Mesendoderm (in vitro differentiated cells): ENCODE data around the gene RFX2.

ENCODE experiments used
- DNase-seq: peaks from one replicate; pipeline ENCODE4 v3.0.0; 2013
- H2AK5ac ChIP-seq: 2 replicates; pipeline ENCODE4 v1.6.1; 2013; ENCODE audit warnings: low read length, inconsistent platforms
- H2BK120ac ChIP-seq: 2 replicates; pipeline ENCODE4 v1.6.1; 2013; ENCODE audit warnings: low read depth, mild to moderate bottlenecking, low read length, moderate library complexity, mixed read lengths
- H2BK15ac ChIP-seq: replicated peaks from 2 replicates; pipeline ENCODE4 v1.6.1; 2013; ENCODE audit warnings: low read depth, mild to moderate bottlenecking, moderate library complexity
- H2BK5ac ChIP-seq: 2 replicates; pipeline ENCODE4 v1.6.1; 2013; ENCODE audit warnings: low read length, inconsistent platforms
- H3K18ac ChIP-seq: 2 replicates; pipeline ENCODE4 v1.6.1; 2013; ENCODE audit warnings: mild to moderate bottlenecking, low read length, mixed read lengths
- H3K23ac ChIP-seq: one replicate; pipeline ENCODE4 v1.6.1; 2013; ENCODE audit warnings: low read length
- H3K27ac ChIP-seq: 2 replicates; pipeline ENCODE4 v1.5.1; 2013; ENCODE audit warnings: low read depth, mild to moderate bottlenecking, inconsistent platforms, low read length, moderate library complexity
- H3K27me3 ChIP-seq: 2 replicates; pipeline ENCODE4 v1.6.1; 2013; ENCODE audit warnings: low read length, control low read depth, mild to moderate bottlenecking, inconsistent platforms; ENCODE audit not compliant: insufficient read depth, poor library complexity
- H3K36me3 ChIP-seq: 2 replicates; pipeline ENCODE4 v1.6.1; 2013; ENCODE audit warnings: low read length, inconsistent platforms; ENCODE audit not compliant: control insufficient read depth, insufficient read depth
- H3K4ac ChIP-seq: one replicate; pipeline ENCODE4 v1.6.1; 2013; ENCODE audit warnings: low read depth, mild to moderate bottlenecking, low read length, moderate library complexity
- H3K4me1 ChIP-seq: 2 replicates; pipeline ENCODE4 v1.6.1; 2013; ENCODE audit warnings: low read depth, low read length, inconsistent platforms; ENCODE audit not compliant: control insufficient read depth
- H3K4me2 ChIP-seq: 2 replicates; pipeline ENCODE4 v1.6.1; 2013; ENCODE audit warnings: low read length
- H3K4me3 ChIP-seq: 2 replicates; pipeline ENCODE4 v1.5.1; 2013; ENCODE audit warnings: mild to moderate bottlenecking, low read length
- H3K56ac ChIP-seq: one replicate; pipeline ENCODE4 v1.6.1; 2013; ENCODE audit warnings: low read length
- H3K79me1 ChIP-seq: 2 replicates; pipeline ENCODE4 v1.6.1; 2013; ENCODE audit warnings: low read length, inconsistent platforms
- H3K79me2 ChIP-seq: 2 replicates; pipeline ENCODE4 v1.6.1; 2013; ENCODE audit warnings: mild to moderate bottlenecking, low read length; ENCODE audit not compliant: control insufficient read depth, insufficient read depth
- H3K9ac ChIP-seq: 2 replicates; pipeline ENCODE4 v1.6.1; 2013; ENCODE audit warnings: low read length, inconsistent platforms
- H4K5ac ChIP-seq: one replicate; pipeline ENCODE4 v1.6.1; 2013; ENCODE audit warnings: low read length
- H4K8ac ChIP-seq: one replicate; pipeline ENCODE4 v1.6.1; 2013; ENCODE audit warnings: low read depth, mild to moderate bottlenecking, control low read depth, low read length, moderate library complexity
- WGBS: extraction: QIAGEN DNeasy Blood & Tissue Kit; methylation state at CpG from one replicate; pipeline ENCODE4 v1.1.7; 2013; ENCODE audit warnings: low lambda C conversion rate, missing lambda C conversion rate; ENCODE audit not compliant: insufficient coverage; ENCODE audit errors: extremely low coverage; 5-methylcytosine and 5-hydroxymethylcytosine counted together

Gene RFX2

DNA sequence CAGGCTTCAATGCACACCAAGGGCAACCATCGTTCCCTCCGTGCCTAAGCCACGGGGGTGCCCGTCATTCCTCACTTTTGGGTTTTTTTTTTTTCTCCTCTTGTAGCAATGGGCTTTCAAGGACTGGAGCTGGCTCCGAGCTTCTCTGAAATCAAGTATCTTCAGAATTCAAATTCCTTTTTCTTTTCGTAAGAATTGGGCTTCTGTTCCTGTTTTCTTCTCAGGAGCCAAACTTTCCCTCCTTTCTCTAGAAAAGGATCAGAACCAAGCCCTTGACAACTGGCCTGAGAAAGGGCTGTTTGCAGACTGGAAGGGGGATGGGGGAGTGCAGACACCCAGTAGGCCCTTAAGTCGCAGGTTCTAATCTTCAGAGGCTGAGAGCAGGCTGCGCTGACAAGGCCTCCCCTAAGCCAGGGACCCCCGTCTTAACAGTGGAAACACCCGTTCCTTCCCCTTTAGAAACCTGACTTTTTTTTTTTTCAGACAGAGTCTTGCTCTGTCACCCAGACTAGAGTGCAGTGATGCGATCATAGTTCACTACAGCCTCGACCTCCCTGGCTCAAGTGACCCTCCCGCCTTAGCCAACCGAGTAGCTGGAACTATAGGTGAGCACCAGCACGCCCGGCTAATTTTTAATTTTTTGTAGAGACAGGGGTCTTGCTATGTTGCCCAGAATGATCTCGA is 51.6 kb downstream of the RFX2 start:
- Histone ChIP-seq H4K8ac (no peak overlapping the region), H3K4me1 (peaks cover 6% of the 10 kb centered on the region), H3K79me2 (no peaks in the 10 kb centered on the region), H3K27me3 (no peaks in the 10 kb centered on the region), H3K36me3 (no peaks in the 10 kb centered on the region), H3K4me2 (no peak overlapping the region), H3K56ac (peak overlapping the region; percentile 25), H2AK5ac (no peak overlapping the region), H2BK120ac (no peak overlapping the region), H3K79me1 (no peaks in the 10 kb centered on the region), H2BK15ac (no peak overlapping the region), H4K5ac (no peak overlapping the region), H3K4ac (no peak overlapping the region), H2BK5ac (no peak overlapping the region), H3K9ac (no peak overlapping the region), H3K23ac (no peak overlapping the region), H3K4me3 (no peak overlapping the region), H3K18ac (no peak overlapping the region), H3K27ac (no peak overlapping the region)
- no peak for DNase-seq
- no CpG with 5 or more reads among the region's 17 CpGs for WGBS

DNA sequence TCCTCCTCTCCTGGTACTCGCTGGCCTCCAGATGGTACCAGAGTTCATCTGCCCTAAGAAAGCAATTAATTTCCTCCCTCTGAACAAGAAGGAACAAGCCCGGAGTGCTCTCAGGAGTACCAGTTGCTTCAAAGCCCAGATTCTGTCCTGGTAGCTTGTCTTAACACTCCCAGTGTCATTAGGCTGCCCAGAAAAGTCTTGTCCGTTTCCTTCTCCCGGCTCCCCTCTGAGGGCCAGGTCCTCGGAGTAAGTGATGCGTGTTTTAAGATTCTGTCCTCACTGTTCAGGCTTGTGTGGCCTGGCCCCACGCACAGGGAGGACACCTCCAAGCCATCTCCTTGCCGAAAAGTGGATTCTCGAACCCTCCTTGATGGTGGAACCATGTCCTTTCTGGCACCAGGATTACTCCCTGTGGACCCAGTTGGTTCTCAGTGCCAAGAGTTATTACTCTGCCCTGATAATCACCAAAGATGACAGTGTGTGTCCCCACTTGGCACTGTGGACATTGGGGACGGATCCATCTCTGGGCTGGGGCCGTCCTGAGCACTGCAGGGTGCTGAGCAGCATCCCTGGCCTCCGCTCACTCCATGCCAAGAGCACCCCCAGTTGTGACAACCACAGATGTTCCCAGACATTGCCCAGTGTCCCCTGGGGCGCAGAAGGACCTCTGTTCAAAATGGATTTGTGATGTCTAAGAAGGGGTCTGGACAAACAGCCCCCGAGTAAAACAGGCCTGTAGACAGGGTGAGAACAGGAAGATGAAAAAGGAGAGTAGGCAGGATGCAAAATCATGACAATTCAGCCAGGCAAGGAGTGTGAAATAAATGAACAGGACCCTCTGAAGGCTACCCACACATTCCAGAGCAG is 52.4 kb downstream of the RFX2 start:
- no peak overlapping the region for H3K27ac ChIP-seq
- no peak overlapping the region for H4K8ac ChIP-seq
- H3K27me3 ChIP-seq = no peaks in the 10 kb centered on the region
- no peak overlapping the region for H3K4ac ChIP-seq
- WGBS = no CpG with 5 or more reads among the region's 14 CpGs
- no peaks in the 10 kb centered on the region for H3K36me3 ChIP-seq
- H3K4me2 ChIP-seq = no peak overlapping the region
- H3K4me1 ChIP-seq = peaks cover 6% of the 10 kb centered on the region
- no peak overlapping the region for H2BK15ac ChIP-seq
- H3K18ac ChIP-seq = no peak overlapping the region
- H3K79me2 ChIP-seq = no peaks in the 10 kb centered on the region
- no peak overlapping the region for H3K9ac ChIP-seq
- H2BK120ac ChIP-seq = no peak overlapping the region
- H3K79me1 ChIP-seq = no peaks in the 10 kb centered on the region
- no peak overlapping the region for H3K56ac ChIP-seq
- H4K5ac ChIP-seq = no peak overlapping the region
- no peak for DNase-seq
- H2AK5ac ChIP-seq = no peak overlapping the region
- no peak overlapping the region for H3K4me3 ChIP-seq
- no peak overlapping the region for H3K23ac ChIP-seq
- no peak overlapping the region for H2BK5ac ChIP-seq

DNA sequence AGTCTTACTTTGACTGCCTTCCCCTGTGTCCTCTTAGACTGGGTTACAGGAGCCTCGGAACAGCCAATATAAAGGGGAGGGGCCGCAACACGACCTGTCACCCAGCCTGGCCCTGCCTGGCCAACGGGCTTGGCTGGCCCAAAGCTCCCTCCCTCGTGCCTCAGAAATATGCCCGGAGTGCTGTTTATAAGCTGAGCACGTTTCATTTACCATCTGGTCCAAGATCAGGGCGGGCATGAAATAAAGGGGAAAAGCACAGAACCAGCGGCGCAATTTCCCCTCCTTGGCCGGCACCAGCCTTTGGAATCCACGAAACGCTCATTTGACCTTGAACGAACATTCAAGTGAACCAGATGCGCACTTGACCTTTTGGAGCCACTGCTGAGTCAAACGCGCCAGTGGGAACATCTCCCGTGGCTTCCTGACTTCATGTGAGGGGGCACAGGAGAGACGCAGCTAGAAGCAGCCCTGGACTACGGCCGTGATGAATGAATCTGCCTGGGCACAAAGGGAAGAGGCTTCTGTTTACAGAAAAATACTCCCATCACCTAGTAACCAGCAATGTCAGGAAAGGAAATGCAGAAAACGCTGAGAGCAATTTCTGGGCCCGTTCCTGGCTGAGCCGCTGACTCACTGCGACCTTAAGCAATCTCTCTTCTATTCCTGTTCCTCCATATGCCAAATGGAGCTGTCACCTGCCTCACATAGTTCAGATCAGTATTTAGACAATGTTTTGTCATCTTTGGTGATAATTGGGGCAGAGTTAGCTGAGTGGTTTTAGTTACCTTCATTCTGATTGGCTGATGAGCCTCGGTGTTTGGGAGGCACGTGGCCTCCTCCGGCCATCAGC is 53.3 kb downstream of the RFX2 start:
- Histone ChIP-seq H3K4me3 (no peak overlapping the region), H3K27ac (no peak overlapping the region), H3K79me2 (no peaks in the 10 kb centered on the region), H3K4ac (no peak overlapping the region), H3K36me3 (no peaks in the 10 kb centered on the region), H3K23ac (no peak overlapping the region), H3K9ac (no peak overlapping the region), H3K79me1 (no peaks in the 10 kb centered on the region), H3K27me3 (no peaks in the 10 kb centered on the region), H4K8ac (no peak overlapping the region), H2BK120ac (no peak overlapping the region), H3K4me2 (no peak overlapping the region), H2AK5ac (no peak overlapping the region), H3K4me1 (peaks cover 6% of the 10 kb centered on the region), H3K56ac (no peak overlapping the region), H2BK15ac (no peak overlapping the region), H3K18ac (no peak overlapping the region), H2BK5ac (no peak overlapping the region), H4K5ac (no peak overlapping the region)
- WGBS = no CpG with 5 or more reads among the region's 28 CpGs
- peak; percentile 88 for DNase-seq

DNA sequence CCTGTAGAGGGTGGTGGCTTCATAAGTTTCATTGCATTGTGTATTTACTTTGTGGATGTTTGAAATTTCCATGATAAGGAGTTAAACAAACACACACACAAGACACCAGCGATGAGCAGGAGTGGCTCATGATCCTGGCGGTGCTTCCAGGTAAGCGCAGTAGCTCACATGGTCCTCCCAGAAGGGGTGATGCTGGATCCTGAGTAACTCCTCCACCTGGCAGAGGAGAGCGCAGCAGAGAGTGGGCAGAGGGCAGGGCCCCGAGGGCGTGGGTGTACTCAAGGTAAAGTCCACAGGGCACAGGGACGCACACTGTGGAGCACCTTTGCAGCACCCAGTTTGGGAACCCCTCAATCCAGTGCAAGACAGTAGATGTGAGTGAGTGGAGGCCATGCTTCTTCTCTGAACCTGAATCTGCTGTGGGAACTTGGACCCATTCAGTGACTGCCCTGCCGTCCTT is 54.0 kb downstream of the RFX2 start:
- Histone ChIP-seq H3K4ac (no peak overlapping the region), H3K18ac (no peak overlapping the region), H2BK5ac (no peak overlapping the region), H2AK5ac (no peak overlapping the region), H3K4me3 (no peak overlapping the region), H4K8ac (no peak overlapping the region), H3K4me2 (no peak overlapping the region), H3K56ac (no peak overlapping the region), H2BK120ac (no peak overlapping the region), H3K23ac (no peak overlapping the region), H4K5ac (no peak overlapping the region), H3K79me1 (no peaks in the 10 kb centered on the region), H3K4me1 (peaks cover 6% of the 10 kb centered on the region), H3K27me3 (no peaks in the 10 kb centered on the region), H2BK15ac (no peak overlapping the region), H3K79me2 (no peaks in the 10 kb centered on the region), H3K27ac (no peak overlapping the region), H3K36me3 (no peaks in the 10 kb centered on the region), H3K9ac (no peak overlapping the region)
- DNase-seq = no peak
- no CpG with 5 or more reads among the region's 8 CpGs for WGBS

DNA sequence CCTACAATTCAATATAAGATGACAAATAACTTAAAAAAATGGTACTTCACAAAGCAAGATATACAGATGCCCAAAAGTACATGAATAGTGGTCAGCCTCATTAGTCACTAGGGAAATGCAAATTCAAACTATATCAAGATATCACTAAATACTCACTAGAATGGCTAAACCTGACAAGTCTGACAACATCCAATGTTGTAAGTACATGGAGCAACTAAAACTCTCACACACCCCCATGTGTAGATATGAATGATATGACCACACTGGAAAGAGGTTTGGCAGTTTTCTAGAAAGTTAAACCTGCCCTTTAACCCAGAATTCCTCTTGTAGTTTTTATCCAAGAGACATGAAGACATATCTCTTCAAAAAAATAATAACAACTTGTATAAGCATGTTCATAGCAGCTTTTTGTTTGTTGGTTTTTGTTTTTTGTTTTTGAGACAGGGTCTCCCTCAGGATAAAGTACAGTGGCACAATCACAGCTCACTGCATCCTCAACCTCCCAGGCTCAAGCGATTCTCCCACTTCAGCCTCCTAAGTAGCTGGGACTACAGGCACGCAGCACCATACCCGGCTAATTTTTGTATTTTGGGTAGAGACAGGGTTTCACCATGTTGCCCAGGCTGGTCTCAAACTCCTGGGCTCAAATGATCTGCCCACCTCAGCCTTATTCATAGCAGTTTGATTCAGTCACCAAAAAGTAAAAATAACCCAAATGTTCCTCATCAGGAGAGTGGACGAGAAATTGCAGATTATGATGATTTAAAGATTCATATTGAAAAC is 55.1 kb downstream of the RFX2 start:
- H3K4me1 ChIP-seq = no peaks in the 10 kb centered on the region
- H3K9ac ChIP-seq = no peak overlapping the region
- H3K27me3 ChIP-seq = no peaks in the 10 kb centered on the region
- no peak overlapping the region for H3K4ac ChIP-seq
- no peak overlapping the region for H3K4me3 ChIP-seq
- no peak overlapping the region for H2BK15ac ChIP-seq
- no peak overlapping the region for H3K27ac ChIP-seq
- no peaks in the 10 kb centered on the region for H3K36me3 ChIP-seq
- H4K8ac ChIP-seq = no peak overlapping the region
- no peak for DNase-seq
- no peak overlapping the region for H2BK5ac ChIP-seq
- WGBS = no CpG with 5 or more reads among the region's 4 CpGs
- H4K5ac ChIP-seq = no peak overlapping the region
- H3K23ac ChIP-seq = no peak overlapping the region
- H3K79me2 ChIP-seq = no peaks in the 10 kb centered on the region
- H3K4me2 ChIP-seq = no peak overlapping the region
- H2BK120ac ChIP-seq = no peak overlapping the region
- no peak overlapping the region for H3K18ac ChIP-seq
- no peaks in the 10 kb centered on the region for H3K79me1 ChIP-seq
- no peak overlapping the region for H2AK5ac ChIP-seq
- no peak overlapping the region for H3K56ac ChIP-seq
